ENCODE results near the gene PTAFR.

The PTAFR gene, protein sequence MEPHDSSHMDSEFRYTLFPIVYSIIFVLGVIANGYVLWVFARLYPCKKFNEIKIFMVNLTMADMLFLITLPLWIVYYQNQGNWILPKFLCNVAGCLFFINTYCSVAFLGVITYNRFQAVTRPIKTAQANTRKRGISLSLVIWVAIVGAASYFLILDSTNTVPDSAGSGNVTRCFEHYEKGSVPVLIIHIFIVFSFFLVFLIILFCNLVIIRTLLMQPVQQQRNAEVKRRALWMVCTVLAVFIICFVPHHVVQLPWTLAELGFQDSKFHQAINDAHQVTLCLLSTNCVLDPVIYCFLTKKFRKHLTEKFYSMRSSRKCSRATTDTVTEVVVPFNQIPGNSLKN

GRCh38 chr1:28176492-28177470 is at the start of gene PTAFR:
Gene PTAFR, minus strand, starts transcription at chr1:28176690. Its CDS starts 25,669 bp downstream, at chr1:28151021.
- H3K27me3 ChIP-seq (ENCODE audit: insufficient read depth, insufficient read length): no peaks in the 10 kb centered on the region
- TF ChIP-seq YY1 (IDR thresholded peaks at IDR 0.05; ENCODE audit: insufficient read depth, insufficient read length): no peak
- no peaks in the 10 kb centered on the region for H3K9me3 ChIP-seq (ENCODE audit: insufficient read depth, low read length)
- no peaks in the 10 kb centered on the region for H3K36me3 ChIP-seq (ENCODE audit: insufficient read depth, insufficient read length, low read length)
- H3K9ac ChIP-seq (ENCODE audit: insufficient read length, low read depth): no peak within 1 kb of the TSS
- H3K4me3 ChIP-seq (ENCODE audit: insufficient read length, low read depth): no peak within 1 kb of the TSS
- peaks cover 32% of the 10 kb centered on the region for H3K4me1 ChIP-seq (ENCODE audit: insufficient read depth, insufficient read length)
- DNase-seq (ENCODE audit: low read depth, low spot score): no peak

- no peak for TF ChIP-seq SUZ12 (IDR thresholded peaks at IDR 0.05; ENCODE audit: extremely low read depth, insufficient read depth, insufficient read length)
- no peak for TF ChIP-seq YY1 (IDR thresholded peaks at IDR 0.05; ENCODE audit: insufficient read depth, insufficient read length)
- no peaks in the 10 kb centered on the region for H3K27me3 ChIP-seq (ENCODE audit: insufficient read depth, insufficient read length)
- no peak for DNase-seq (ENCODE audit: low read depth, low spot score)
- H3K9me3 ChIP-seq (ENCODE audit: insufficient read depth, low read length): no peaks in the 10 kb centered on the region
- H3K9ac ChIP-seq (ENCODE audit: insufficient read length, low read depth): no peak overlapping the region
- no peaks in the 10 kb centered on the region for H3K4me1 ChIP-seq (ENCODE audit: insufficient read depth, insufficient read length)
- no peak overlapping the region for H3K4me3 ChIP-seq (ENCODE audit: insufficient read length, low read depth)
- peaks cover 71% of the 10 kb centered on the region for H3K36me3 ChIP-seq (ENCODE audit: insufficient read depth, insufficient read length, low read length)
These were observed 36.8 kb upstream of the PTAFR start for GRCh38 chr1:28213315-28213714.

GRCh38 chr1:28209700-28210099 is 33.2 kb upstream of the PTAFR start:
- Histone ChIP-seq H3K9ac (ENCODE audit: insufficient read length, low read depth) (no peak overlapping the region), H3K4me1 (ENCODE audit: insufficient read depth, insufficient read length) (no peaks in the 10 kb centered on the region), H3K27me3 (ENCODE audit: insufficient read depth, insufficient read length) (no peaks in the 10 kb centered on the region), H3K9me3 (ENCODE audit: insufficient read depth, low read length) (no peaks in the 10 kb centered on the region), H3K4me3 (ENCODE audit: insufficient read length, low read depth) (no peak overlapping the region), H3K36me3 (ENCODE audit: insufficient read depth, insufficient read length, low read length) (peaks cover 87% of the 10 kb centered on the region)
- no peak for TF ChIP-seq SUZ12 (IDR thresholded peaks at IDR 0.05; ENCODE audit: extremely low read depth, insufficient read depth, insufficient read length)
- no peak for TF ChIP-seq YY1 (IDR thresholded peaks at IDR 0.05; ENCODE audit: insufficient read depth, insufficient read length)
- no peak for TF ChIP-seq ZNF274 (IDR thresholded peaks at IDR 0.05; ENCODE audit: low read depth, low read length)
- DNase-seq (ENCODE audit: low read depth, low spot score): no peak

DNA sequence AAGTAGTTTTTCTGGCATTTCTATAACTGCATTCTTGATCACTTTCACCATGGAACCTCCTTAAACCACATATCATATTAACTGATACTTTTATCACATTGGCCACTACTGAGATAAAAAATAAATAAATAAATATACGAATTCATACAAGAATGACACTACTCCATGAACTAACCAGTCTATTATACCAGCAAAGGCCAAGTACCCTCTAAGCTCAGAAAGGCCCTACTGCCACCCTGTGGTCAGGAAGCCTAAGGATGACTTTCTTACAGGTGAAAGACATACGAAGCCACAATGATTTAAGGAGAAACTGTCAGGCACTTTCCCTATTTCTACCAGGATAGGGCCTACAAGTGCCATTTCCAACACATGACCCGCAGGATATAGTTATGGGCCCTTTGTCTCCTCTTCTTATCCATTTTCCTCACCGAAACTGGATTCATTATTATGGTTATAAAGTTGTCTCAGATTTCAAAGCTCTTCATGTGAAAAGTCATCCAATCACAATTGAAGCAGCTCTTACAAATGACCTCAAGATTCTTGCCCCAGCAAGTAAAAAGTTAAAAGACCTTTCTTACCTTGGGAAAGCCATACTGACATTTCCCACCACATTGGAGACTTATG is 32.4 kb upstream of the PTAFR start:
- Histone ChIP-seq H3K9me3 (ENCODE audit: insufficient read depth, low read length) (no peaks in the 10 kb centered on the region), H3K4me3 (ENCODE audit: insufficient read length, low read depth) (no peak overlapping the region), H3K4me1 (ENCODE audit: insufficient read depth, insufficient read length) (no peaks in the 10 kb centered on the region), H3K36me3 (ENCODE audit: insufficient read depth, insufficient read length, low read length) (peaks cover 87% of the 10 kb centered on the region), H3K9ac (ENCODE audit: insufficient read length, low read depth) (no peak overlapping the region), H3K27me3 (ENCODE audit: insufficient read depth, insufficient read length) (no peaks in the 10 kb centered on the region)
- peak; percentile 44 for DNase-seq (ENCODE audit: low read depth, low spot score)
- TF ChIP-seq YY1 (IDR thresholded peaks at IDR 0.05; ENCODE audit: insufficient read depth, insufficient read length): no peak
- no peak for TF ChIP-seq ZNF274 (IDR thresholded peaks at IDR 0.05; ENCODE audit: low read depth, low read length)
- TF ChIP-seq SUZ12 (IDR thresholded peaks at IDR 0.05; ENCODE audit: extremely low read depth, insufficient read depth, insufficient read length): no peak

DNA sequence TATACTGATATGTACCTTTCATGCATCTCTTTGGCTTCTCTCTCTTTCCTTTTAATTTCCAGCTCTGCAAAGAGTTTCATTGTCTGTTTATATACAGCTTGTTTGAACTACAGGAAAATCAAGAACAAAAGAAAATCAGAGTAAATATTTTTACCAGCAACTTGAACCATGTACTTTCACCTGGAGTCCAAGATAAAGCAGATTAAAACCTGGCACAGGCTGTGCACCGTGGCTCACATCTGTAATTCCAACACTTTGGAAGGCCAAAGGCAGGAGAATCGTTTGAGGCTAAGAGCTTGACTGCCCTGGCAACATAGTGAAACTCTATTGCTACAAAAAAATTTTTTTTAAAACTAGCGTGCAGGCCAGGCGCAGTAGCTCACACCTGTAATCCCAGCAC is 28.8 kb upstream of the PTAFR start:
- H3K4me3 ChIP-seq (ENCODE audit: insufficient read length, low read depth): no peak overlapping the region
- no peak overlapping the region for H3K9ac ChIP-seq (ENCODE audit: insufficient read length, low read depth)
- DNase-seq (ENCODE audit: low read depth, low spot score): no peak
- peaks cover 92% of the 10 kb centered on the region for H3K36me3 ChIP-seq (ENCODE audit: insufficient read depth, insufficient read length, low read length)
- H3K9me3 ChIP-seq (ENCODE audit: insufficient read depth, low read length): no peaks in the 10 kb centered on the region
- TF ChIP-seq SUZ12 (IDR thresholded peaks at IDR 0.05; ENCODE audit: extremely low read depth, insufficient read depth, insufficient read length) (no peak), YY1 (IDR thresholded peaks at IDR 0.05; ENCODE audit: insufficient read depth, insufficient read length) (no peak)
- no peaks in the 10 kb centered on the region for H3K27me3 ChIP-seq (ENCODE audit: insufficient read depth, insufficient read length)
- H3K4me1 ChIP-seq (ENCODE audit: insufficient read depth, insufficient read length): no peaks in the 10 kb centered on the region

- no peak overlapping the region for H3K4me3 ChIP-seq (ENCODE audit: insufficient read length, low read depth)
- H3K9ac ChIP-seq (ENCODE audit: insufficient read length, low read depth): no peak overlapping the region
- no peaks in the 10 kb centered on the region for H3K27me3 ChIP-seq (ENCODE audit: insufficient read depth, insufficient read length)
- peaks cover 13% of the 10 kb centered on the region for H3K4me1 ChIP-seq (ENCODE audit: insufficient read depth, insufficient read length)
- H3K9me3 ChIP-seq (ENCODE audit: insufficient read depth, low read length): no peaks in the 10 kb centered on the region
- no peak for TF ChIP-seq ZNF274 (IDR thresholded peaks at IDR 0.05; ENCODE audit: low read depth, low read length)
- TF ChIP-seq SUZ12 (IDR thresholded peaks at IDR 0.05; ENCODE audit: extremely low read depth, insufficient read depth, insufficient read length): no peak
- no peak for TF ChIP-seq YY1 (IDR thresholded peaks at IDR 0.05; ENCODE audit: insufficient read depth, insufficient read length)
- peaks cover 74% of the 10 kb centered on the region for H3K36me3 ChIP-seq (ENCODE audit: insufficient read depth, insufficient read length, low read length)
- no peak for DNase-seq (ENCODE audit: low read depth, low spot score)
These were observed 23.9 kb upstream of the PTAFR start for GRCh38 chr1:28200234-28200873.
